ENCODE measurements around the gene TMEM164.
"Not testable (repeated sequence)": the region's sequence is repeated elsewhere in the genome, so short reads cannot be mapped to it uniquely, and the experiment has no call there.

TMEM164 gene

GRCh38 chrX:110002300-110003166 is at the start of gene TMEM164:
Gene TMEM164, plus strand, starts transcription at chrX:110003114. Its CDS starts 661 bp downstream, at chrX:110003775.
- peak; percentile 50 to 52 for DNase-seq

- DNase-seq: no peak
These were observed 48.6 kb upstream of the TMEM164 start for GRCh38 chrX:109954333-109954732.

- DNase-seq: no peak
These were observed 48.0 kb upstream of the TMEM164 start for GRCh38 chrX:109954955-109955354.

GRCh38 chrX:109958266-109958665 is 44.6 kb upstream of the TMEM164 start:
- DNase-seq: no peak

GRCh38 chrX:109959356-109959871 is 43.5 kb upstream of the TMEM164 start:
- DNase-seq: no peak

- DNase-seq: no peak
These were observed 38.5 kb upstream of the TMEM164 start for GRCh38 chrX:109964390-109964789.

GRCh38 chrX:109966246-109966645 is 36.7 kb upstream of the TMEM164 start:
- no peak for DNase-seq

- no peak for DNase-seq
These were observed 35.8 kb upstream of the TMEM164 start for GRCh38 chrX:109967156-109967555.

GRCh38 chrX:109970841-109971240 is 32.1 kb upstream of the TMEM164 start:
- DNase-seq: not testable (repeated sequence)

- no peak for DNase-seq
These were observed 27.8 kb upstream of the TMEM164 start for GRCh38 chrX:109974906-109975655.

GRCh38 chrX:109985210-109985609 is 17.7 kb upstream of the TMEM164 start:
- DNase-seq: not testable (repeated sequence)

- no peak for DNase-seq
These were observed 15.0 kb upstream of the TMEM164 start for GRCh38 chrX:109987884-109988283.

- DNase-seq: no peak
These were observed 12.2 kb upstream of the TMEM164 start for GRCh38 chrX:109990582-109991276.

GRCh38 chrX:109992203-109992602 is 10.7 kb upstream of the TMEM164 start:
- DNase-seq: no peak

GRCh38 chrX:109995155-109995554 is 7.8 kb upstream of the TMEM164 start:
- DNase-seq: no peak

GRCh38 chrX:109997786-109998452 is 5.0 kb upstream of the TMEM164 start:
- no peak for DNase-seq

GRCh38 chrX:110000000-110000399 is 2.9 kb upstream of the TMEM164 start:
- DNase-seq: no peak

GRCh38 chrX:110000847-110001713 is 1.8 kb upstream of the TMEM164 start:
- no peak for DNase-seq

GRCh38 chrX:110001740-110002299 is 1.1 kb upstream of the TMEM164 start:
- DNase-seq: no peak

GRCh38 chrX:110003167-110004156 is 548 bp downstream of the TMEM164 start:
- no peak for DNase-seq
